Upper lobe of left lung (tissue), 6 donors: ENCODE measurements around the gene DYNLT2B. TPM values are rescaled to one million over a fixed set of nuclear protein-coding genes. Genes with fewer than 3 reads are reported as not detected.
"Not testable (repeated sequence)": the region's sequence is repeated elsewhere in the genome, so short reads cannot be mapped to it uniquely, and the experiment has no call there.

Experiments
- ATAC-seq, 2 donors: fragments of 200-7000 bp; cut with Tn5 transposase; one replicate each; pipeline ENCODE4 v1.9.1; 2022; ENCODE audit warnings: mild to moderate bottlenecking in 2 of 2, moderate library complexity in 2 of 2; ENCODE audit not compliant: low FRiP score in 2 of 2
- DNase-seq, 2 donors: peaks; one replicate each; pipeline ENCODE4 v3.0.0-alpha.2; 2019 to 2020
- H3K27ac ChIP-seq, 4 donors: fragments of 200-600 bp; sonication (generic); one replicate each; pipeline ENCODE4 v1.5.1; 2016 to 2019
- H3K27me3 ChIP-seq, 4 donors: fragments of 200-600 bp; sonication (generic); one replicate each; pipeline ENCODE4 v1.5.1; 2017 to 2019
- H3K36me3 ChIP-seq, 4 donors: fragments of 200-600 bp; sonication (generic); one replicate each; pipeline ENCODE4 v1.5.1; 2016 to 2019
- H3K4me1 ChIP-seq, 4 donors: fragments of 200-600 bp; sonication (generic); one replicate each; pipeline ENCODE4 v1.5.1; 2018 to 2019
- H3K4me3 ChIP-seq, 4 donors: fragments of 200-600 bp; sonication (generic); one replicate each; pipeline ENCODE4 v1.5.1; 2017 to 2019; ENCODE audit warnings: mild to moderate bottlenecking in 2 of 4, moderate library complexity in 1 of 4
- H3K9me3 ChIP-seq, 4 donors: fragments of 200-600 bp; sonication (generic); one replicate each; pipeline ENCODE4 v1.5.1; 2018 to 2019
- CTCF ChIP-seq, 6 experiments: fragments of 450-650 bp in 4 of 6; fragments of 200-600 bp in 2 of 6; sonication (generic) in 2 of 6; IDR thresholded peaks; one replicate each; pipeline ENCODE4 v1.5.1; 2016 to 2019; ENCODE audit warnings: antibody characterized with exemption in 6 of 6
- EP300 ChIP-seq, 4 donors: sonication (generic); formaldehyde crosslinking; IDR thresholded peaks; one replicate each; pipeline ENCODE4 v1.5.1; 2017; ENCODE audit warnings: antibody characterized with exemption in 4 of 4, control low read depth in 2 of 4
- POLR2A ChIP-seq, 4 donors: fragments of 450-650 bp; IDR thresholded peaks; one replicate each; pipeline ENCODE4 v1.5.1; 2016 to 2017; ENCODE audit warnings: antibody characterized with exemption in 4 of 4, mild to moderate bottlenecking in 2 of 4
- POLR2AphosphoS5 ChIP-seq, 2 donors: sonication (generic); formaldehyde crosslinking; IDR thresholded peaks; one replicate each; pipeline ENCODE4 v1.5.1; 2017; ENCODE audit warnings: antibody characterized with exemption in 2 of 2
- WGBS, 2 donors: methylation state at CpG; one replicate each; pipeline ENCODE4 v1.1.5; 2017 to 2018; 5-methylcytosine and 5-hydroxymethylcytosine counted together
- total RNA-seq, 6 donors: library from RNA; depleted of rRNA in 4 of 6; stranded (reverse); fragments of >200 nt in 4 of 6; gene quantifications; one replicate each; pipeline versions ENCODE4 v1.1.0 to v1.2.1, GENCODE V29; 2016 to 2021
- donor health status: DM: no; HTN: no; CAD: no; lungs with moderate emphysema.
- donor health status: DM: no; HTN: yes; CAD: no; lungs with severe emphysema.

Gene DYNLT2B
- total RNA-seq = 10 to 100 TPM in 1 of 6 donors, 1 to 10 TPM in 5; 2.3 to 10.4 (median 4.4) TPM

GRCh38 chr3:196317687-196318467 lies at the start of gene DYNLT2B:
TSS of gene DYNLT2B (minus strand) at chr3:196318240. CDS start at chr3:196318152, 88 bp downstream.
- Histone ChIP-seq H3K27me3 (no peaks in the 10 kb centered on the region), H3K27ac (peak within 1 kb of the TSS; percentile 87 to 97 (median 90)), H3K4me1 (peaks cover 0 to 5% (median 2%) of the 10 kb centered on the region in 4 donors), H3K36me3 (peaks cover 0 to 4% (median 0%) of the 10 kb centered on the region in 4 donors), H3K9me3 (no peaks in the 10 kb centered on the region), H3K4me3 (peak within 1 kb of the TSS; percentile 77 to 86 (median 80))
- ATAC-seq = peak; percentile 96 to 99
- TF ChIP-seq CTCF (IDR thresholded peaks at IDR 0.05) (peak in 1 of 6 experiments; percentile 17), EP300 (IDR thresholded peaks at IDR 0.05) (no peak), POLR2AphosphoS5 (IDR thresholded peaks at IDR 0.05) (peak; percentile 82 to 87), POLR2A (IDR thresholded peaks at IDR 0.05) (peak in 3 of 4 donors; percentile 58 to 89 (median 62))
- DNase-seq = peak; percentile 93 to 97
- WGBS, 2 donors = 0% methylated on average over 7 to 19 of the region's 92 CpGs

- DNase-seq (no peak), ATAC-seq (no peak)
- Histone ChIP-seq H3K9me3 (no peaks in the 10 kb centered on the region), H3K4me1 (no peaks in the 10 kb centered on the region), H3K27me3 (no peaks in the 10 kb centered on the region), H3K4me3 (no peak overlapping the region), H3K27ac (no peak overlapping the region), H3K36me3 (peaks cover 3 to 71% (median 24%) of the 10 kb centered on the region in 4 donors)
- TF ChIP-seq POLR2A (IDR thresholded peaks at IDR 0.05) = no peak
- TF ChIP-seq POLR2AphosphoS5 (IDR thresholded peaks at IDR 0.05) = no peak
- TF ChIP-seq EP300 (IDR thresholded peaks at IDR 0.05) = no peak
- no peak for TF ChIP-seq CTCF (IDR thresholded peaks at IDR 0.05)
- WGBS, 2 donors = 82 to 90% methylated on average over 4 of the region's 4 CpGs
These were observed 47.7 kb upstream of the DYNLT2B start for GRCh38 chr3:196365736-196366135.

GRCh38 chr3:196360586-196360985 lies 42.5 kb upstream of the DYNLT2B start:
- Histone ChIP-seq H3K4me3 (no peak overlapping the region), H3K27ac (no peak overlapping the region), H3K4me1 (no peaks in the 10 kb centered on the region), H3K36me3 (peaks cover 7 to 66% (median 45%) of the 10 kb centered on the region in 4 donors), H3K27me3 (no peaks in the 10 kb centered on the region), H3K9me3 (no peaks in the 10 kb centered on the region)
- no peak for DNase-seq
- TF ChIP-seq POLR2AphosphoS5 (IDR thresholded peaks at IDR 0.05) (no peak), EP300 (IDR thresholded peaks at IDR 0.05) (no peak), POLR2A (IDR thresholded peaks at IDR 0.05) (no peak), CTCF (IDR thresholded peaks at IDR 0.05) (no peak)
- ATAC-seq = no peak
- WGBS, 2 donors = 91 to 92% methylated on average over 7 of the region's 7 CpGs

- not testable (repeated sequence) for H3K27ac ChIP-seq, ATAC-seq, H3K27me3 ChIP-seq, H3K9me3 ChIP-seq, DNase-seq, H3K4me1 ChIP-seq, H3K4me3 ChIP-seq
- WGBS, 2 donors = 96 to 98% methylated on average over 4 of the region's 4 CpGs
- peaks cover 7 to 85% (median 48%) of the 10 kb centered on the region in 4 donors for H3K36me3 ChIP-seq
These were observed 40.5 kb upstream of the DYNLT2B start for GRCh38 chr3:196358540-196358939.

GRCh38 chr3:196357905-196358304 lies 39.9 kb upstream of the DYNLT2B start:
- peaks cover 7 to 91% (median 48%) of the 10 kb centered on the region in 4 donors for H3K36me3 ChIP-seq
- no peaks in the 10 kb centered on the region for H3K9me3 ChIP-seq
- ATAC-seq (no peak), DNase-seq (no peak)
- no peak for TF ChIP-seq POLR2AphosphoS5 (IDR thresholded peaks at IDR 0.05)
- no peak overlapping the region for H3K4me3 ChIP-seq
- H3K27me3 ChIP-seq = no peaks in the 10 kb centered on the region
- 87 to 89% methylated on average over 7 of the region's 7 CpGs for whole genome bisulfite sequencing, 2 donors
- no peaks in the 10 kb centered on the region for H3K4me1 ChIP-seq
- no peak overlapping the region for H3K27ac ChIP-seq
